NCI-H2196 treated with DMSO at 0.1 percent for 48 hours (cell line): Measurements from ENCODE around the gene NME1.
"Not testable (repeated sequence)": the region's sequence is repeated elsewhere in the genome, so short reads cannot be mapped to it uniquely, and the experiment has no call there.

Source experiments
- DNase-seq: peaks from one replicate; lab custom pipeline; 2025; ENCODE audit not compliant: unreplicated experiment; lab: John Stamatoyannopoulos, UW

The NME1 gene

GRCh38 chr17:51144266-51145022, 8.9 kb upstream of the NME1 start:
- DNase-seq, result no peak

GRCh38 chr17:51147650-51148049, 5.7 kb upstream of the NME1 start:
- DNase-seq, result no peak

- no peak for DNase-seq
Observed at GRCh38 chr17:51149163-51149562, 4.2 kb upstream of the NME1 start.

- no peak for DNase-seq
Observed at GRCh38 chr17:51150932-51151331, 2.4 kb upstream of the NME1 start.

- DNase-seq, result peak; percentile 45
Observed at GRCh38 chr17:51152766-51153209, 571 bp upstream of the NME1 start.

- no peak for DNase-seq
Observed at GRCh38 chr17:51154176-51154575, 817 bp downstream of the NME1 start.

- no peak for DNase-seq
Observed at GRCh38 chr17:51155416-51155815, 2.1 kb downstream of the NME1 start.

- no peak for DNase-seq
Observed at GRCh38 chr17:51159604-51160003, 6.2 kb downstream of the NME1 start.

- no peak for DNase-seq
Observed at GRCh38 chr17:51161541-51161940, 8.2 kb downstream of the NME1 start.

GRCh38 chr17:51164911-51165679, 11.7 kb downstream of the NME1 start:
- DNase-seq, result no peak

- DNase-seq, result no peak
Observed at GRCh38 chr17:51165680-51166197, 12.4 kb downstream of the NME1 start.

GRCh38 chr17:51166198-51166986, 13.0 kb downstream of the NME1 start, which contains the start of gene NME2:
NME2 (plus strand) TSS chr17:51166411; CDS start chr17:51166831, 420 bp downstream.
- peak; percentile 72 for DNase-seq

- no peak for DNase-seq
Observed at GRCh38 chr17:51166987-51167931, 13.9 kb downstream of the NME1 start.

- no peak for DNase-seq
Observed at GRCh38 chr17:51169340-51169739, 16.0 kb downstream of the NME1 start.

- no peak for DNase-seq
Observed at GRCh38 chr17:51170736-51171135, 17.4 kb downstream of the NME1 start.

GRCh38 chr17:51172030-51172429, 18.7 kb downstream of the NME1 start:
- DNase-seq, result not testable (repeated sequence)

GRCh38 chr17:51180486-51180885, 27.1 kb downstream of the NME1 start:
- DNase-seq, result no peak

GRCh38 chr17:51184124-51184523, 30.8 kb downstream of the NME1 start:
- DNase-seq, result no peak

- no peak for DNase-seq
Observed at GRCh38 chr17:51185763-51186332, 32.5 kb downstream of the NME1 start.
